ENCODE measurements around the gene CSF1. TPM values are rescaled to one million over a fixed set of nuclear protein-coding genes. Genes with fewer than 3 reads are reported as not detected.

Gene CSF1
- total and polyA plus RNA-seq, 2 of the 13 experiments (the other 11 are each of a cell fraction or from before 2014, with no cell fraction given), result 4.6 to 13.3 TPM

GRCh38 chr1:109929588-109930251 is 19.1 kb downstream of the CSF1 start:
- 43% methylated on average over 9 of the region's 11 CpGs for WGBS (ENCODE audit: low lambda C conversion rate)
- H3K27ac ChIP-seq (ENCODE audit: extremely low read length, insufficient read depth, low read length), result peak overlapping the region; percentile 19
- H3K4me1 ChIP-seq (ENCODE audit: insufficient read depth, low read length), result peaks cover 78% of the 10 kb centered on the region
- H2AFZ ChIP-seq (ENCODE audit: low read length), result no peak overlapping the region
- no peaks in the 10 kb centered on the region for H4K20me1 ChIP-seq (ENCODE audit: insufficient read depth, low read length)
- intact Hi-C loops (cut with micrococcal nuclease; ENCODE audit: unreplicated experiment), result loop anchor here (2.0 kb wide), 1 partner anchor 51 kb away; no protein-coding TSS in a partner anchor
- H3K4me3 ChIP-seq (replicated peaks in 1 of 3; ENCODE audit: insufficient read depth in 1 of 3, low read depth in 2 of 3, low read length in 3 of 3), result no peak overlapping the region; a peak in 1 of 6 replicates
- POLR2A ChIA-PET, result interaction anchor here (0.8 to 2.6 kb wide), 3 partner anchors 18 to 54 kb away, joined by 3 to 22 read pairs (median 14); partner anchors contain the start of gene AHCYL1
- H3K36me3 ChIP-seq (replicated peaks in 1 of 2; ENCODE audit: control insufficient read depth in 1 of 2, insufficient read depth in 2 of 2, low read length in 2 of 2), result peaks cover 7 to 20% of the 10 kb centered on the region in 2 experiments; a peak in 3 of 5 replicates
- 0 out of 2 replicates have a peak overlapping the region, but pooled peaks have one; percentile 5 for H3K9ac ChIP-seq (ENCODE audit: insufficient read depth, low read depth, low read length)
- ATAC-seq, result peak; percentile 9
- DNase-seq (ENCODE audit: low spot score), result no peak
- H3K9me3 ChIP-seq (ENCODE audit: low read length), result no peaks in the 10 kb centered on the region
- CTCF ChIA-PET (ENCODE audit: low intra/inter-chr PET ratio, low total read pairs), result interaction anchor here (1.0 kb wide), 1 partner anchor 51 kb away, joined by 3 read pairs; no protein-coding TSS in a partner anchor
- H3K4me2 ChIP-seq (ENCODE audit: low read depth, low read length), result peak overlapping the region; percentile 21; the same call in 1 of the 2 replicates
- H3K79me2 ChIP-seq (ENCODE audit: insufficient read depth, low read length), result no peaks in the 10 kb centered on the region
- BruUV-seq (replicated peaks), result no TSS peak
- FAIRE-seq, result no peak
- H3K27me3 ChIP-seq (ENCODE audit: control insufficient read depth in 1 of 2, insufficient read depth in 2 of 2, low read length in 2 of 2), result no peaks in the 10 kb centered on the region
- in situ Hi-C loops (cut with HindIII; ENCODE audit: extremely low pct_ligation_motif_present, low pct_unique_long_range_greater_than_20kb), result no loop called here
- TF ChIP-seq HNRNPL (IDR thresholded peaks at IDR 0.05; ENCODE audit: low read depth, low read length) (0 out of 2 replicates have a peak, but pooled peaks have one; percentile 29), TBX2 (CRISPR knock-in tag; IDR thresholded peaks at IDR 0.05; ENCODE audit: borderline replicate concordance) (0 out of 2 replicates have a peak, but pooled peaks have one; percentile 31), ESRRA (CRISPR knock-in tag; IDR thresholded peaks at IDR 0.05; ENCODE audit: low read depth) (peak; percentile 27; the same call in 1 of the 2 replicates), ZC3H13 (CRISPR knock-in tag; IDR thresholded peaks at IDR 0.05) (0 out of 2 replicates have a peak, but pooled peaks have one; percentile 65), KDM4B (CRISPR knock-in tag; IDR thresholded peaks at IDR 0.05) (no peak), ZBED4 (CRISPR knock-in tag; IDR thresholded peaks at IDR 0.05; ENCODE audit: borderline replicate concordance) (no peak), CTCF (CRISPR knock-in tag; IDR thresholded peaks at IDR 0.05) (0 out of 2 replicates have a peak, but pooled peaks have one; percentile 8), RFXAP (CRISPR knock-in tag; IDR thresholded peaks at IDR 0.05; ENCODE audit: borderline replicate concordance) (no peak), NR2F6 (IDR thresholded peaks at IDR 0.05) (peak; percentile 41; the same call in 1 of the 2 replicates), NR2F6 (CRISPR knock-in tag; IDR thresholded peaks at IDR 0.05) (peak; percentile 51), SNAPC5 (CRISPR knock-in tag; IDR thresholded peaks at IDR 0.05; ENCODE audit: borderline replicate concordance) (no peak), ZMYM4 (CRISPR knock-in tag; IDR thresholded peaks at IDR 0.05) (peak; percentile 32; the same call in 1 of the 2 replicates), ZNF672 (CRISPR knock-in tag; IDR thresholded peaks at IDR 0.05) (no peak), ZNF292 (CRISPR knock-in tag; IDR thresholded peaks at IDR 0.05; ENCODE audit: borderline replicate concordance, low read depth) (no peak), ZBTB1 (CRISPR knock-in tag; IDR thresholded peaks at IDR 0.05; ENCODE audit: borderline replicate concordance) (no peak), SOX6 (IDR thresholded peaks at IDR 0.05) (no peak), SOX6 (CRISPR knock-in tag; IDR thresholded peaks at IDR 0.05) (0 out of 2 replicates have a peak, but pooled peaks have one; percentile 20), YEATS2 (CRISPR knock-in tag; IDR thresholded peaks at IDR 0.05; ENCODE audit: borderline replicate concordance) (no peak)

Measured in HepG2 (cell line).